Endometrial microvascular endothelial cells (primary cell): Measurements from ENCODE around the gene MEGF6. TPM values are rescaled to one million over a fixed set of nuclear protein-coding genes. Genes with fewer than 3 reads are reported as not detected.

Source experiments
- in situ Hi-C: cut with HindIII; loops from 2 replicates; pipeline ENCODE4 v1.10.0; 2017; ENCODE audit warnings: low sequenced_read_pairs, low pct_unique_long_range_greater_than_20kb; ENCODE audit errors: inconsistent ontology term
- total RNA-seq: library from RNA; depleted of rRNA; stranded (reverse); fragments of >200 nt; gene quantifications from one replicate; pipeline ENCODE4 v1.2.3, GENCODE V29; 2015; ENCODE audit errors: inconsistent ontology term

Gene MEGF6
- total RNA-seq, 1 donor from 2014 or later, result 2.0 TPM

- in situ Hi-C loops, result no loop called here
Observed at GRCh38 chr1:3520419-3521378, 90.6 kb downstream of the MEGF6 start.

- in situ Hi-C loops, result no loop called here
Observed at GRCh38 chr1:3519301-3519885, 91.9 kb downstream of the MEGF6 start.

- in situ Hi-C loops, result no loop called here
Observed at GRCh38 chr1:3518756-3519155, 92.6 kb downstream of the MEGF6 start.

GRCh38 chr1:3518256-3518655, 93.1 kb downstream of the MEGF6 start:
- in situ Hi-C loops, result no loop called here

GRCh38 chr1:3516911-3517675, 94.2 kb downstream of the MEGF6 start:
- in situ Hi-C loops, result no loop called here

GRCh38 chr1:3516481-3516869, 94.8 kb downstream of the MEGF6 start:
- in situ Hi-C loops, result no loop called here

GRCh38 chr1:3515774-3516480, 95.4 kb downstream of the MEGF6 start:
- in situ Hi-C loops, result no loop called here

- in situ Hi-C loops, result no loop called here
Observed at GRCh38 chr1:3515272-3515671, 96.0 kb downstream of the MEGF6 start.

GRCh38 chr1:3514404-3514803, 96.9 kb downstream of the MEGF6 start:
- in situ Hi-C loops, result no loop called here

- in situ Hi-C loops, result no loop called here
Observed at GRCh38 chr1:3511856-3512255, 99.5 kb downstream of the MEGF6 start.

GRCh38 chr1:3511306-3511705, 100.0 kb downstream of the MEGF6 start:
- in situ Hi-C loops, result no loop called here

- in situ Hi-C loops, result no loop called here
Observed at GRCh38 chr1:3510956-3511250, 100.4 kb downstream of the MEGF6 start.

GRCh38 chr1:3510136-3510955, 101.0 kb downstream of the MEGF6 start:
- in situ Hi-C loops, result no loop called here

GRCh38 chr1:3509721-3510120, 101.6 kb downstream of the MEGF6 start:
- in situ Hi-C loops, result no loop called here

- in situ Hi-C loops, result no loop called here
Observed at GRCh38 chr1:3508757-3509415, 102.4 kb downstream of the MEGF6 start.

GRCh38 chr1:3507636-3508275, 103.6 kb downstream of the MEGF6 start:
- in situ Hi-C loops, result no loop called here

GRCh38 chr1:3506943-3507342, 104.4 kb downstream of the MEGF6 start:
- in situ Hi-C loops, result no loop called here

GRCh38 chr1:3506041-3506440, 105.3 kb downstream of the MEGF6 start:
- in situ Hi-C loops, result no loop called here
